ENCODE data around the gene CD300LB.

- TF ChIP-seq YY1 (IDR thresholded peaks at IDR 0.05; ENCODE audit: insufficient read depth, insufficient read length) (no peak), ZNF274 (IDR thresholded peaks at IDR 0.05; ENCODE audit: low read depth, low read length) (no peak)
These were observed 10.3 kb downstream of the CD300LB start for GRCh38 chr17:74520790-74521480.

Measured in NT2/D1 (cell line).